PFSK-1 (cell line): ENCODE data around the gene BCL2.

Source experiments
- FOXP2 ChIP-seq: optimal IDR thresholded peaks from 2 replicates; pipeline ENCODE3; 2011; ENCODE audit warnings: borderline replicate concordance, control low read depth, inconsistent platforms; ENCODE audit not compliant: insufficient read depth; ENCODE audit errors: extremely low read length, extremely low read depth
- POLR2AphosphoS5 ChIP-seq: IDR thresholded peaks from 2 replicates; pipeline ENCODE4 v1.6.1; 2012; ENCODE audit warnings: low read depth, mild to moderate bottlenecking, control low read depth, low read length, moderate library complexity
- REST ChIP-seq, 2 experiments: IDR thresholded peaks; 2 replicates each; pipeline versions ENCODE4 v1.6.1 to v1.8.0; 2011 to 2012; ENCODE audit warnings: low read depth in 2 of 2, low read length in 2 of 2, control low read depth in 1 of 2, inconsistent platforms in 1 of 2, mild to moderate bottlenecking in 1 of 2, moderate library complexity in 1 of 2; ENCODE audit not compliant: insufficient read depth in 1 of 2
- SIN3A ChIP-seq: IDR thresholded peaks from 2 replicates; pipeline ENCODE4 v1.6.1; 2012; ENCODE audit warnings: mild to moderate bottlenecking, low read length, moderate library complexity, borderline replicate concordance; ENCODE audit not compliant: insufficient read depth
- TAF1 ChIP-seq: IDR thresholded peaks from 2 replicates; pipeline ENCODE4 v1.6.1; 2012; ENCODE audit warnings: low read length, control low read depth, borderline replicate concordance; ENCODE audit not compliant: insufficient read depth

Gene BCL2

GRCh38 chr18:63141778-63142176 is 177.8 kb downstream of the BCL2 start:
- TF ChIP-seq SIN3A (no peak), FOXP2 (no peak), TAF1 (no peak), REST (IDR thresholded peaks at IDR 0.05; ENCODE audit: insufficient read depth in 1 of 2, low read depth in 2 of 2, low read length in 2 of 2) (no peak), POLR2AphosphoS5 (no peak)

GRCh38 chr18:63140997-63141777 is 178.4 kb downstream of the BCL2 start:
- TF ChIP-seq POLR2AphosphoS5 (no peak), SIN3A (no peak), REST (IDR thresholded peaks at IDR 0.05; ENCODE audit: insufficient read depth in 1 of 2, low read depth in 2 of 2, low read length in 2 of 2) (no peak), FOXP2 (no peak), TAF1 (no peak)

- TF ChIP-seq POLR2AphosphoS5 (no peak), REST (IDR thresholded peaks at IDR 0.05; ENCODE audit: insufficient read depth in 1 of 2, low read depth in 2 of 2, low read length in 2 of 2) (no peak), FOXP2 (no peak), SIN3A (no peak), TAF1 (no peak)
These were observed 179.5 kb downstream of the BCL2 start for GRCh38 chr18:63140038-63140450.

- no peak for TF ChIP-seq POLR2AphosphoS5
- TF ChIP-seq SIN3A, result no peak
- TF ChIP-seq TAF1, result no peak
- TF ChIP-seq REST (IDR thresholded peaks at IDR 0.05; ENCODE audit: insufficient read depth in 1 of 2, low read depth in 2 of 2, low read length in 2 of 2), result no peak; a peak in 1 of 4 replicates
- no peak for TF ChIP-seq FOXP2
These were observed 180.9 kb downstream of the BCL2 start for GRCh38 chr18:63138436-63139340.
